Activated B cell treated with CpG ODN at 0.5 μM for 24 hours (primary cell): ENCODE data around the gene LCN9. TPM values are rescaled to one million over a fixed set of nuclear protein-coding genes. Genes with fewer than 3 reads are reported as not detected.

ENCODE experiments used
- ATAC-seq: fragments of 200-7000 bp; cut with Tn5 transposase; one replicate; pipeline ENCODE4 v1.10.0; 2021; ENCODE audit warnings: low read depth, mild to moderate bottlenecking, moderate library complexity
- CTCF ChIA-PET: fragments of 350-600 bp; sonication (Branson Sonifier 250); formaldehyde crosslinking; loops from one replicate; lab custom pipeline; 2021; ENCODE audit warnings: antibody characterized with exemption; lab: Charles Lee
- POLR2A ChIA-PET: fragments of 350-600 bp; sonication (Branson Sonifier 250); formaldehyde crosslinking; loops from one replicate; lab custom pipeline; 2021; ENCODE audit warnings: antibody characterized with exemption; lab: Charles Lee
- DNase-seq: peaks from one replicate; pipeline ENCODE4 v3.0.0; 2022
- H3K27ac Mint-ChIP-seq: one replicate; pipeline ENCODE4 v1.8.0; 2020; ENCODE audit warnings: mixed read lengths
- H3K27me3 Mint-ChIP-seq: one replicate; pipeline ENCODE4 v1.8.0; 2021; ENCODE audit warnings: mixed read lengths
- H3K36me3 Mint-ChIP-seq: one replicate; pipeline ENCODE4 v1.8.0; 2021; ENCODE audit warnings: low read depth, mixed read lengths
- H3K4me1 Mint-ChIP-seq: one replicate; pipeline ENCODE4 v1.8.0; 2021; ENCODE audit warnings: mixed read lengths
- H3K4me3 Mint-ChIP-seq: one replicate; pipeline ENCODE4 v1.8.0; 2020; ENCODE audit warnings: mild to moderate bottlenecking, mixed read lengths
- H3K9me3 Mint-ChIP-seq: one replicate; pipeline ENCODE4 v1.8.0; 2020; ENCODE audit warnings: mixed read lengths
- intact Hi-C: fragments of 100-400 bp; cut with micrococcal nuclease; formaldehyde crosslinking; loops from one replicate; pipeline ENCODE4 v1.15.1; 2024
- total RNA-seq: library from RNA; stranded (reverse); gene quantifications from 2 replicates; pipeline ENCODE4 v1.2.3, GENCODE V29; 2022
- TF ChIP-seq, protein P1 (sequence below): fragments of 200-600 bp; IDR thresholded peaks from one replicate; pipeline ENCODE4 v1.8.0; 2022; ENCODE audit warnings: antibody characterized with exemption, mild to moderate bottlenecking

Gene LCN9
- total RNA-seq, 1 donor from 2014 or later: not detected

DNA sequence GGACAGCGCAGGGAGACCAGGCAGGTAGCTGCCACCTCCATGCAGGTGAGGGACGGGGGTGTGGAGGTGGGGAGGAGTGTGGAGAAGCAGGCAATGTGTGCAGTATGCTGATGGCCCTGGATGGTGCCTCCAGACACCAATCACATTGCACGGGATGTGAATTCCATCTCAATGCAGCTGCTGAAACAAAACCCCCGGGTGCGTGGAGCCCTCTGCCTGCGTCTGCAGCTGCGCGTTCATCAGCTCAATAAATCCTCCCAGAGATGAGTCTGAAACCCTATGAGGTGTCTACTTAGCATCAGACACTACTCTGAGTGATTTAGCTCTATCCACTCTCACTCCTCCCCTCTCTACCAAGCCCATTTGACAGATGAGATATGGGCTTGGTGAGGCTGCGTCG, 25.9 kb downstream of the LCN9 start:
- ATAC-seq (no peak), DNase-seq (no peak)
- H3K9me3 Mint-ChIP-seq: no peaks in the 10 kb centered on the region
- CTCF ChIA-PET: no interaction called here
- POLR2A ChIA-PET: no interaction called here
- intact Hi-C loops: no loop called here
- TF ChIP-seq, protein P1, sequence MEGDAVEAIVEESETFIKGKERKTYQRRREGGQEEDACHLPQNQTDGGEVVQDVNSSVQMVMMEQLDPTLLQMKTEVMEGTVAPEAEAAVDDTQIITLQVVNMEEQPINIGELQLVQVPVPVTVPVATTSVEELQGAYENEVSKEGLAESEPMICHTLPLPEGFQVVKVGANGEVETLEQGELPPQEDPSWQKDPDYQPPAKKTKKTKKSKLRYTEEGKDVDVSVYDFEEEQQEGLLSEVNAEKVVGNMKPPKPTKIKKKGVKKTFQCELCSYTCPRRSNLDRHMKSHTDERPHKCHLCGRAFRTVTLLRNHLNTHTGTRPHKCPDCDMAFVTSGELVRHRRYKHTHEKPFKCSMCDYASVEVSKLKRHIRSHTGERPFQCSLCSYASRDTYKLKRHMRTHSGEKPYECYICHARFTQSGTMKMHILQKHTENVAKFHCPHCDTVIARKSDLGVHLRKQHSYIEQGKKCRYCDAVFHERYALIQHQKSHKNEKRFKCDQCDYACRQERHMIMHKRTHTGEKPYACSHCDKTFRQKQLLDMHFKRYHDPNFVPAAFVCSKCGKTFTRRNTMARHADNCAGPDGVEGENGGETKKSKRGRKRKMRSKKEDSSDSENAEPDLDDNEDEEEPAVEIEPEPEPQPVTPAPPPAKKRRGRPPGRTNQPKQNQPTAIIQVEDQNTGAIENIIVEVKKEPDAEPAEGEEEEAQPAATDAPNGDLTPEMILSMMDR: no peak
- H3K27ac Mint-ChIP-seq: no peak overlapping the region
- H3K4me3 Mint-ChIP-seq: no peak overlapping the region
- H3K36me3 Mint-ChIP-seq: no peaks in the 10 kb centered on the region
- no peaks in the 10 kb centered on the region for H3K27me3 Mint-ChIP-seq
- H3K4me1 Mint-ChIP-seq: no peaks in the 10 kb centered on the region

- no peaks in the 10 kb centered on the region for H3K9me3 Mint-ChIP-seq
- H3K36me3 Mint-ChIP-seq: no peaks in the 10 kb centered on the region
- TF ChIP-seq, protein P1: no peak
- H3K27ac Mint-ChIP-seq: no peak overlapping the region
- ATAC-seq (no peak), DNase-seq (no peak)
- POLR2A ChIA-PET: no interaction called here
- no peak overlapping the region for H3K4me3 Mint-ChIP-seq
- intact Hi-C loops: no loop called here
- no peaks in the 10 kb centered on the region for H3K27me3 Mint-ChIP-seq
- CTCF ChIA-PET: no interaction called here
- H3K4me1 Mint-ChIP-seq: no peaks in the 10 kb centered on the region
These were observed 27.9 kb downstream of the LCN9 start for GRCh38 chr9:135690836-135691570.

DNA sequence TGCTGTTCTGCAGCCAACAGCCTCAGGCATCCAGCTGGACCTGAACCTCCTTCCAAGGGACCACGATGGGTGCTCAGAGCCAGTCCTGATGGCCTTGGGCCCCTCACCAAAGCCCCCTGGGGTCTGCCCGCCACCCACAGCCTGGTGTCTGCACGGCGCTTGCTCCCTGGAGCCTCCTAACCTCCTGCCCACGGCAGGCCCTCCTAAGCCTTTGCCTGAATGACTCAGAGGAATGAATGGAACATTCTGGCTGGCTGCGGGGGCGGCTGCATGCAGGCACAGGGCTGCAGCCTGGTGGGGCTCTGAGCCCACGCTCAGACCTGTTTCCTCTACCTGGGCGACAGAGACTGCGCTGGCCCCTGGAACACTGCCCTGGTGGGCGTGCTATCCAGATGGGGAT, 29.3 kb downstream of the LCN9 start:
- Mint-ChIP-seq H3K4me1 (no peaks in the 10 kb centered on the region), H3K36me3 (no peaks in the 10 kb centered on the region), H3K9me3 (no peaks in the 10 kb centered on the region), H3K27me3 (no peaks in the 10 kb centered on the region), H3K27ac (no peak overlapping the region), H3K4me3 (no peak overlapping the region)
- intact Hi-C loops: no loop called here
- ChIA-PET POLR2A (no interaction called here), CTCF (no interaction called here)
- DNase-seq (no peak), ATAC-seq (no peak)
- TF ChIP-seq, protein P1: no peak

DNA sequence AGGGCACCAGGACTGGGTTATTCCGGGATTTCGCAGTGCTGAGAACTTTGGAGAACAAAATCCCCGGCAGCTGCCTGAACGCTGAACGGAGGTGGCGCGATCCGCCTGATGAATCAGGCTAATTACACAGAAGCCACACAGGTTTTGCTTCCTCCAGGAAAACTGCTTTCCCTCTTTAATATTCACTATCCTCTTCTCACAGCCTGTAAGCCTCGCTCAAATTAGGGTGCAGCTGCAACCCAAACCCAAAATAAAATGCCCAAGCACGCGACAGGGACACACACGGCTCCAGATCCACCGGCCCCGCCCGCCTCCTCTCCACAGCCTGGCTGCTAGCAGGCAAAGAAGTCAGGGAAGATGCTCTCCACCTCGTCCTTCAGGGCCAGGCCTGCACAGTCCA, 30.2 kb downstream of the LCN9 start:
- Mint-ChIP-seq H3K9me3 (no peaks in the 10 kb centered on the region), H3K4me3 (no peak overlapping the region), H3K36me3 (no peaks in the 10 kb centered on the region), H3K4me1 (no peaks in the 10 kb centered on the region), H3K27me3 (no peaks in the 10 kb centered on the region), H3K27ac (no peak overlapping the region)
- ChIA-PET CTCF (interaction anchor here (1.2 kb wide), 1 partner anchor 10 kb away, joined by 3 read pairs; no protein-coding TSS in a partner anchor), POLR2A (no interaction called here)
- TF ChIP-seq, protein P1: no peak
- DNase-seq (no peak), ATAC-seq (no peak)
- intact Hi-C loops: no loop called here

- Mint-ChIP-seq H3K36me3 (no peaks in the 10 kb centered on the region), H3K4me3 (no peak overlapping the region), H3K4me1 (no peaks in the 10 kb centered on the region), H3K27ac (no peak overlapping the region), H3K9me3 (no peaks in the 10 kb centered on the region), H3K27me3 (no peaks in the 10 kb centered on the region)
- ATAC-seq: no peak
- ChIA-PET CTCF (interaction anchor here (1.2 kb wide), 1 partner anchor 9 kb away, joined by 3 read pairs; no protein-coding TSS in a partner anchor), POLR2A (no interaction called here)
- DNase-seq: no peak
- intact Hi-C loops: no loop called here
- TF ChIP-seq, protein P1: no peak
These were observed 30.7 kb downstream of the LCN9 start for GRCh38 chr9:135693771-135694170.
